Activated naive CD4-positive, alpha-beta T cell treated with anti-CD3 and anti-CD28 coated beads for 36 hours (primary cell): ENCODE measurements around the gene SLC8A2. TPM values are rescaled to one million over a fixed set of nuclear protein-coding genes. Genes with fewer than 3 reads are reported as not detected.
"Not testable (repeated sequence)": the region's sequence is repeated elsewhere in the genome, so short reads cannot be mapped to it uniquely, and the experiment has no call there.

Experiments
- CTCF ChIA-PET: fragments of 350-600 bp; sonication (Branson Sonifier 250); formaldehyde crosslinking; loops from one replicate; lab custom pipeline; 2021; ENCODE audit warnings: antibody characterized with exemption; lab: Charles Lee
- DNase-seq: peaks from one replicate; pipeline ENCODE4 v3.0.0-alpha.2; 2020
- H3K27ac Mint-ChIP-seq: one replicate; pipeline ENCODE4 v1.8.0; 2021; ENCODE audit warnings: mild to moderate bottlenecking, mixed read lengths
- H3K27me3 Mint-ChIP-seq: one replicate; pipeline ENCODE4 v1.8.0; 2021; ENCODE audit warnings: low read depth, mixed read lengths
- H3K36me3 Mint-ChIP-seq: one replicate; pipeline ENCODE4 v1.8.0; 2021; ENCODE audit warnings: low read depth, mixed read lengths
- H3K4me1 Mint-ChIP-seq: one replicate; pipeline ENCODE4 v1.8.0; 2021; ENCODE audit warnings: low read depth, mixed read lengths
- H3K4me3 Mint-ChIP-seq: one replicate; pipeline ENCODE4 v1.8.0; 2021; ENCODE audit warnings: mild to moderate bottlenecking, moderate library complexity, mixed read lengths
- H3K9me3 Mint-ChIP-seq: one replicate; pipeline ENCODE4 v1.8.0; 2021; ENCODE audit warnings: mixed read lengths
- intact Hi-C: fragments of 100-400 bp; cut with micrococcal nuclease; formaldehyde crosslinking; loops from one replicate; pipeline ENCODE4 v1.15.1; 2023
- total RNA-seq, 2 experiments: library from RNA; stranded (reverse); gene quantifications; one replicate each; pipeline ENCODE4 v1.2.3, GENCODE V29; 2021

The SLC8A2 gene
- total RNA-seq, 2 experiments from 2014 or later = not detected

- Mint-ChIP-seq H3K4me3 (no peak within 1 kb of the TSS), H3K27ac (no peak within 1 kb of the TSS), H3K27me3 (peaks cover 75% of the 10 kb centered on the region), H3K36me3 (no peaks in the 10 kb centered on the region), H3K4me1 (peaks cover 43% of the 10 kb centered on the region), H3K9me3 (no peaks in the 10 kb centered on the region)
- CTCF ChIA-PET = interaction anchor here (0.6 to 1.0 kb wide), 2 partner anchors 9 to 92 kb away, joined by 3 to 6 read pairs; no protein-coding TSS in a partner anchor
- intact Hi-C loops = no loop called here
- no peak for DNase-seq
Observed at GRCh38 chr19:47419030-47419783, 52.5 kb downstream of the SLC8A2 start, which contains the start of gene MEIS3. Gene MEIS3 (minus strand): TSS chr19:47419527. CDS start chr19:47419081, 446 bp downstream.

- Mint-ChIP-seq H3K4me3 (no peak overlapping the region), H3K36me3 (no peaks in the 10 kb centered on the region)
Observed at GRCh38 chr19:47418692-47419029, 53.0 kb downstream of the SLC8A2 start.

GRCh38 chr19:47417746-47418691 lies 53.7 kb downstream of the SLC8A2 start:
- no peaks in the 10 kb centered on the region for H3K9me3 Mint-ChIP-seq
- intact Hi-C loops = loop anchor here (1.0 kb wide), 1 partner anchor 19 kb away; no protein-coding TSS in a partner anchor
- no peak for DNase-seq
- CTCF ChIA-PET = interaction anchor here (1.0 to 1.2 kb wide), 2 partner anchors 10 kb away, joined by 3 to 4 read pairs; no protein-coding TSS in a partner anchor
- H3K36me3 Mint-ChIP-seq = no peaks in the 10 kb centered on the region
- no peak overlapping the region for H3K27ac Mint-ChIP-seq
- H3K4me1 Mint-ChIP-seq = peaks cover 43% of the 10 kb centered on the region
- peaks cover 72% of the 10 kb centered on the region for H3K27me3 Mint-ChIP-seq
- no peak overlapping the region for H3K4me3 Mint-ChIP-seq

More at GRCh38 chr19:47418692-47419029, 53.0 kb downstream of the SLC8A2 start:
- Mint-ChIP-seq H3K9me3 (no peaks in the 10 kb centered on the region), H3K4me1 (peaks cover 43% of the 10 kb centered on the region), H3K27me3 (peaks cover 75% of the 10 kb centered on the region), H3K27ac (no peak overlapping the region)
- intact Hi-C loops = loop anchor here (1.0 kb wide), 1 partner anchor 19 kb away; no protein-coding TSS in a partner anchor
- DNase-seq = no peak
- CTCF ChIA-PET = interaction anchor here (0.6 to 1.0 kb wide), 2 partner anchors 9 to 92 kb away, joined by 3 to 6 read pairs; no protein-coding TSS in a partner anchor

- Mint-ChIP-seq H3K9me3 (no peaks in the 10 kb centered on the region), H3K27ac (no peak overlapping the region), H3K4me3 (no peak overlapping the region), H3K36me3 (no peaks in the 10 kb centered on the region), H3K4me1 (peaks cover 38% of the 10 kb centered on the region), H3K27me3 (peaks cover 64% of the 10 kb centered on the region)
- no peak for DNase-seq
- CTCF ChIA-PET = interaction anchor here (0.6 to 1.2 kb wide), 2 partner anchors 11 to 377 kb away, joined by 3 to 4 read pairs; no protein-coding TSS in a partner anchor
- intact Hi-C loops = no loop called here
Observed at GRCh38 chr19:47417107-47417745, 54.5 kb downstream of the SLC8A2 start.

GRCh38 chr19:47416643-47416985 lies 55.1 kb downstream of the SLC8A2 start:
- CTCF ChIA-PET = interaction anchor here (1.2 kb wide), 1 partner anchor 11 kb away, joined by 4 read pairs; no protein-coding TSS in a partner anchor
- Mint-ChIP-seq H3K9me3 (no peaks in the 10 kb centered on the region), H3K4me3 (no peak overlapping the region), H3K4me1 (peaks cover 33% of the 10 kb centered on the region), H3K36me3 (no peaks in the 10 kb centered on the region), H3K27ac (no peak overlapping the region), H3K27me3 (peaks cover 59% of the 10 kb centered on the region)
- intact Hi-C loops = no loop called here
- no peak for DNase-seq

- no peak overlapping the region for H3K4me3 Mint-ChIP-seq
- intact Hi-C loops = no loop called here
- no peak for DNase-seq
- H3K9me3 Mint-ChIP-seq = no peaks in the 10 kb centered on the region
- CTCF ChIA-PET = interaction anchor here (0.7 to 1.0 kb wide), 2 partner anchors 12 to 20 kb away, joined by 3 read pairs; no protein-coding TSS in a partner anchor
- no peak overlapping the region for H3K27ac Mint-ChIP-seq
- H3K36me3 Mint-ChIP-seq = no peaks in the 10 kb centered on the region
- peaks cover 28% of the 10 kb centered on the region for H3K4me1 Mint-ChIP-seq
- peaks cover 54% of the 10 kb centered on the region for H3K27me3 Mint-ChIP-seq
Observed at GRCh38 chr19:47415953-47416642, 55.6 kb downstream of the SLC8A2 start.

GRCh38 chr19:47414469-47414868 lies 57.2 kb downstream of the SLC8A2 start:
- CTCF ChIA-PET = no interaction called here
- Mint-ChIP-seq H3K9me3 (no peaks in the 10 kb centered on the region), H3K4me3 (no peak overlapping the region), H3K27ac (no peak overlapping the region), H3K4me1 (peaks cover 15% of the 10 kb centered on the region), H3K27me3 (peaks cover 40% of the 10 kb centered on the region), H3K36me3 (no peaks in the 10 kb centered on the region)
- DNase-seq = no peak
- intact Hi-C loops = no loop called here

- H3K27ac Mint-ChIP-seq = no peak overlapping the region
- no peaks in the 10 kb centered on the region for H3K36me3 Mint-ChIP-seq
- H3K27me3 Mint-ChIP-seq = peaks cover 44% of the 10 kb centered on the region
- H3K9me3 Mint-ChIP-seq = no peaks in the 10 kb centered on the region
- intact Hi-C loops = no loop called here
- H3K4me3 Mint-ChIP-seq = no peak overlapping the region
- peaks cover 15% of the 10 kb centered on the region for H3K4me1 Mint-ChIP-seq
- DNase-seq = no peak
- CTCF ChIA-PET = no interaction called here
Observed at GRCh38 chr19:47413941-47414340, 57.8 kb downstream of the SLC8A2 start.

GRCh38 chr19:47411696-47412095 lies 60.0 kb downstream of the SLC8A2 start:
- DNase-seq, H3K4me1 Mint-ChIP-seq, H3K4me3 Mint-ChIP-seq, H3K9me3 Mint-ChIP-seq, intact Hi-C loops, H3K27ac Mint-ChIP-seq, H3K36me3 Mint-ChIP-seq: not testable (repeated sequence)
- CTCF ChIA-PET = interaction anchor here (0.7 to 1.2 kb wide), 2 partner anchors 10 to 127 kb away, joined by 3 to 5 read pairs; no protein-coding TSS in a partner anchor
- H3K27me3 Mint-ChIP-seq = peaks cover 37% of the 10 kb centered on the region

GRCh38 chr19:47411101-47411500 lies 60.6 kb downstream of the SLC8A2 start:
- Mint-ChIP-seq H3K4me1 (no peaks in the 10 kb centered on the region), H3K4me3 (no peak overlapping the region), H3K9me3 (no peaks in the 10 kb centered on the region), H3K27ac (no peak overlapping the region), H3K27me3 (peaks cover 37% of the 10 kb centered on the region), H3K36me3 (no peaks in the 10 kb centered on the region)
- no peak for DNase-seq
- intact Hi-C loops = no loop called here
- CTCF ChIA-PET = interaction anchor here (1.2 kb wide), 1 partner anchor 127 kb away, joined by 5 read pairs; no protein-coding TSS in a partner anchor

- Mint-ChIP-seq H3K27ac (no peak overlapping the region), H3K4me1 (no peaks in the 10 kb centered on the region), H3K4me3 (no peak overlapping the region), H3K36me3 (no peaks in the 10 kb centered on the region), H3K9me3 (no peaks in the 10 kb centered on the region), H3K27me3 (peaks cover 43% of the 10 kb centered on the region)
- intact Hi-C loops = no loop called here
- CTCF ChIA-PET = no interaction called here
- DNase-seq = no peak
Observed at GRCh38 chr19:47408156-47408938, 63.3 kb downstream of the SLC8A2 start.
